ENCODE measurements around the gene NKAIN1. TPM values are rescaled to one million over a fixed set of nuclear protein-coding genes. Genes with fewer than 3 reads are reported as not detected.

The NKAIN1 gene
- total RNA-seq, 1 experiment from 2014 or later: 1.4 TPM

GRCh38 chr1:31152181-31152795 lies 87.4 kb downstream of the NKAIN1 start:
- Histone ChIP-seq H3K27me3 (replicated peaks; ENCODE audit: insufficient read depth, low read depth, low read length, poor library complexity) (no peaks in the 10 kb centered on the region), H3K27ac (ENCODE audit: low read depth, low read length, poor library complexity, severe bottlenecking) (no peak overlapping the region), H3K4me1 (ENCODE audit: insufficient read depth, low read length, poor library complexity, severe bottlenecking) (peaks cover 5% of the 10 kb centered on the region), H3K4me3 (ENCODE audit: low read depth, low read length, poor library complexity, severe bottlenecking) (no peak overlapping the region), H3K36me3 (ENCODE audit: insufficient read depth, low read length, poor library complexity, severe bottlenecking) (no peaks in the 10 kb centered on the region), H3K9me3 (ENCODE audit: low read depth, low read length, poor library complexity, severe bottlenecking) (no peaks in the 10 kb centered on the region)
- no TSS peak for BruUV-seq (replicated peaks)
- ChIA-PET CTCF (no interaction called here), POLR2A (ENCODE audit: low non-redundant PET) (no interaction called here)
- no peak for TF ChIP-seq EZH2 (IDR thresholded peaks at IDR 0.05; ENCODE audit: borderline replicate concordance, low read depth, low read length, poor library complexity, severe bottlenecking)
- TF ChIP-seq CTCF (conservative IDR thresholded peaks at IDR 0.05; ENCODE audit: low read depth, low read length): no peak
- intact Hi-C loops (cut with micrococcal nuclease; ENCODE audit: unreplicated experiment): no loop called here
- peak; percentile 63 for DNase-seq (ENCODE audit: low spot score)

DNA sequence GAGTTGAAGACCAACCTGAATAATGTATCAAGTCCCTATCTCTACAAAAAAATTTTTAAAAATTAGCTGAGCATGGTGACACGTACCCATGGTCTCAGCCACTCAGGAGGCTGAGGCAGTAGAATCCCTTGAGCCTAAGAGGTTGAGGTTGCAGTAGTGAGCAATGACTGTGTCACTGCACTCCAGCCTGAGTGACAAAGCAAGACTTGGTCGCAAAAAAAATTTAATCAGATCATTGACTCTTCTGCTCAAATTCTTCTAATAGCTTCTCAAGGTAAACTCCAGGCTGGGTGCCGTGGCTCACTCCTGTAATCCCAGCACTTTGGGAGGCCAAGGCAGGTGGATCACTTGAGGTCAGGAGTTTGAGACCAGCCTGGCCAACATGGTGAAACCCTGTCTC lies 88.3 kb downstream of the NKAIN1 start:
- H3K27ac ChIP-seq (ENCODE audit: low read depth, low read length, poor library complexity, severe bottlenecking): no peak overlapping the region
- no peaks in the 10 kb centered on the region for H3K9me3 ChIP-seq (ENCODE audit: low read depth, low read length, poor library complexity, severe bottlenecking)
- DNase-seq (ENCODE audit: low spot score): no peak
- H3K36me3 ChIP-seq (ENCODE audit: insufficient read depth, low read length, poor library complexity, severe bottlenecking): no peaks in the 10 kb centered on the region
- no TSS peak for BruUV-seq (replicated peaks)
- CTCF ChIA-PET: no interaction called here
- TF ChIP-seq CTCF (conservative IDR thresholded peaks at IDR 0.05; ENCODE audit: low read depth, low read length) (no peak), EZH2 (IDR thresholded peaks at IDR 0.05; ENCODE audit: borderline replicate concordance, low read depth, low read length, poor library complexity, severe bottlenecking) (no peak)
- intact Hi-C loops (cut with micrococcal nuclease; ENCODE audit: unreplicated experiment): no loop called here
- H3K27me3 ChIP-seq (replicated peaks; ENCODE audit: insufficient read depth, low read depth, low read length, poor library complexity): no peaks in the 10 kb centered on the region
- no peak overlapping the region for H3K4me3 ChIP-seq (ENCODE audit: low read depth, low read length, poor library complexity, severe bottlenecking)
- peaks cover 5% of the 10 kb centered on the region for H3K4me1 ChIP-seq (ENCODE audit: insufficient read depth, low read length, poor library complexity, severe bottlenecking)
- POLR2A ChIA-PET (ENCODE audit: low non-redundant PET): no interaction called here

DNA sequence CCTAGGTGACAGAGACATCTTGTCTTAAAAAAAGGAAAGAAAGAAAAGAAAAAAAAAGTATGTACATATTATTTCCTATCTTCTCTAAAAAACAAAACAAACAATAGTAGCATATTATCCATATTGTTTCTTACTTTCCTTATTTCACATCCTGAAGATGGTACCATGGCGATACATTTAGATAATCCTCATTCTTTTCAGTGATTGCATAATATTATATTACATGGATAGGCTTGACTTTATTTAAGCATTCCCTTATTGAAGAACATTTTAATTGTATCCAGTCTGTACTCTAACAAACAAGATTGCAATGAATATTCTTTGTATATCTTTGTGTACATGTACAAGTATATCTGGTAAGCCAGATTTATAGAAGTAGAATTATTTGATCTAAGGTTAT lies 91.3 kb downstream of the NKAIN1 start:
- ChIA-PET POLR2A (ENCODE audit: low non-redundant PET) (no interaction called here), CTCF (interaction anchor here (0.6 kb wide), 1 partner anchor 566 kb away, joined by 3 read pairs; no protein-coding TSS in a partner anchor)

More for the DNA sequence above, 91.3 kb downstream of the NKAIN1 start:
- no peaks in the 10 kb centered on the region for H3K4me1 ChIP-seq (ENCODE audit: insufficient read depth, low read length, poor library complexity, severe bottlenecking)
- no peaks in the 10 kb centered on the region for H3K9me3 ChIP-seq (ENCODE audit: low read depth, low read length, poor library complexity, severe bottlenecking)
- no peak overlapping the region for H3K4me3 ChIP-seq (ENCODE audit: low read depth, low read length, poor library complexity, severe bottlenecking)
- TF ChIP-seq EZH2 (IDR thresholded peaks at IDR 0.05; ENCODE audit: borderline replicate concordance, low read depth, low read length, poor library complexity, severe bottlenecking): no peak
- TF ChIP-seq CTCF (conservative IDR thresholded peaks at IDR 0.05; ENCODE audit: low read depth, low read length): no peak
- intact Hi-C loops (cut with micrococcal nuclease; ENCODE audit: unreplicated experiment): no loop called here
- BruUV-seq (replicated peaks): no TSS peak
- no peaks in the 10 kb centered on the region for H3K36me3 ChIP-seq (ENCODE audit: insufficient read depth, low read length, poor library complexity, severe bottlenecking)
- no peak overlapping the region for H3K27ac ChIP-seq (ENCODE audit: low read depth, low read length, poor library complexity, severe bottlenecking)
- DNase-seq (ENCODE audit: low spot score): no peak
- no peaks in the 10 kb centered on the region for H3K27me3 ChIP-seq (replicated peaks; ENCODE audit: insufficient read depth, low read depth, low read length, poor library complexity)

All from A673 (cell line).